T-helper 2 cell (primary cell): ENCODE measurements around the gene NR2F1-AS1.

Source experiments
- DNase-seq, 5 experiments: peaks; one replicate each; pipeline versions ENCODE4 v3.0.0 to v3.0.0-alpha.2; 2012 to 2022

Gene NR2F1-AS1

GRCh38 chr5:93382188-93382825 is 198.7 kb downstream of the NR2F1-AS1 start:
- DNase-seq, result no peak

- DNase-seq, result no peak
Observed at GRCh38 chr5:93381057-93381456, 200.0 kb downstream of the NR2F1-AS1 start.

- no peak for DNase-seq
Observed at GRCh38 chr5:93378073-93378472, 202.9 kb downstream of the NR2F1-AS1 start.

GRCh38 chr5:93371893-93372292 is 209.1 kb downstream of the NR2F1-AS1 start:
- no peak for DNase-seq

GRCh38 chr5:93364378-93364777 is 216.6 kb downstream of the NR2F1-AS1 start:
- no peak for DNase-seq

- no peak for DNase-seq
Observed at GRCh38 chr5:93360436-93361088, 220.5 kb downstream of the NR2F1-AS1 start.

- no peak for DNase-seq
Observed at GRCh38 chr5:93359960-93360305, 221.1 kb downstream of the NR2F1-AS1 start.
